ENCODE data around the gene BRAP. TPM values are rescaled to one million over a fixed set of nuclear protein-coding genes. Genes with fewer than 3 reads are reported as not detected.
"Not testable (repeated sequence)": the region's sequence is repeated elsewhere in the genome, so short reads cannot be mapped to it uniquely, and the experiment has no call there.

BRAP gene
- total RNA-seq, 1 donor from 2014 or later = 18.9 TPM

DNA sequence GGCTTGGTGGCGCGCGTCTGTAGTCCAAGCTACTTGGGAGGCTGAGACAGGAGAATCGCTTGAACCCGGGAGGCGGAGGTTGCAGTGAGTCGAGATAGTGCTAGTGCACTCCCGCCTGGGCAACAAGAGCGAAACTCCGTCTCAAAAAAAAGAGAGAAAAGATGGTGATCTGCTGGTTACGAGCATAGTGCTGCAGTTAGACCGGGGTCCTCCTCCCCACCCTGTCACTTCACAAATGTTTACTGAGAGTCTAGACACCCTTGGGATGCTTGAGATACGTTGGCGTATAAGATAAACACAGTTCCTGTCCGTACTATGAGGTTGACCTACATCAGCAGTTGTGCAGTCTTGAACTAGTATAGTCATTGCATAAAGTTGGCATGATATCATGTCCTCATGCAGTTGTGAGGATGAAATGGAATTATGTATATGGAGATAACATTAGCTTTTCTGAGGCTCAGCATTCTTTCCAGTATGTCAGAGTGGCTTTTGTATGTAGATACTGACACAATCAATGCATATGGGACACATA is 884 bp upstream of the BRAP start:
- no peak for DNase-seq (ENCODE audit: extremely low spot score, unreplicated experiment)
- H3K36me3 Mint-ChIP-seq (ENCODE audit: unreplicated experiment) = peaks cover 14% of the 10 kb centered on the region

DNA sequence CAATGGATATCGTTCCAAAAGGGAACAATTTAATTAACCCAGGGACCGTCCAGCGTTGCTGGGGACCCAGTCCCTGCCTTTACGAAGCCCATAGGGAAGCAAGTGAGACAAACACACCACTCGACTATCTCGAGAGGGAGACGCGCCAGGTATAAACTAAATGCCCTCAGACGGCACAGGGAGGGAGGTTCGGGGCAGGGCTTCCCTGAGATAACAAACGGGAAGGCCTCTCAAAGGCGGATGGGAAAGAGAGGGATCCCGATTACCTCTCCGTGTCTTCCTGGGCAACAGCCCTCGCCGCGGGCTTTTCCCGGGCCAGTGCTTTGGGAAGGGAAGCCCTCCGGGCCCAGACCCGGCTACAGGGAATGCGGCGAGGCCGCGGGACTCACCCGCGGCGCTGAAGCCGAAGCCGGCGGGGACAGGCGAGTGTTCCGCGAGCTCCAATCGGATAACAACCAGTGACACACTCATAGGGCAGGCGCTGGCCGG is 390 bp downstream of the BRAP start:
- Mint-ChIP-seq H3K9me3 (ENCODE audit: unreplicated experiment) (no peaks in the 10 kb centered on the region), H3K27ac (ENCODE audit: unreplicated experiment) (peak overlapping the region; percentile 91), H3K4me3 (ENCODE audit: unreplicated experiment) (peak overlapping the region; percentile 95), H3K36me3 (ENCODE audit: unreplicated experiment) (peaks cover 17% of the 10 kb centered on the region), H3K4me1 (ENCODE audit: unreplicated experiment) (peaks cover 31% of the 10 kb centered on the region), H3K27me3 (ENCODE audit: unreplicated experiment) (no peaks in the 10 kb centered on the region)
- TF ChIP-seq, protein P1, sequence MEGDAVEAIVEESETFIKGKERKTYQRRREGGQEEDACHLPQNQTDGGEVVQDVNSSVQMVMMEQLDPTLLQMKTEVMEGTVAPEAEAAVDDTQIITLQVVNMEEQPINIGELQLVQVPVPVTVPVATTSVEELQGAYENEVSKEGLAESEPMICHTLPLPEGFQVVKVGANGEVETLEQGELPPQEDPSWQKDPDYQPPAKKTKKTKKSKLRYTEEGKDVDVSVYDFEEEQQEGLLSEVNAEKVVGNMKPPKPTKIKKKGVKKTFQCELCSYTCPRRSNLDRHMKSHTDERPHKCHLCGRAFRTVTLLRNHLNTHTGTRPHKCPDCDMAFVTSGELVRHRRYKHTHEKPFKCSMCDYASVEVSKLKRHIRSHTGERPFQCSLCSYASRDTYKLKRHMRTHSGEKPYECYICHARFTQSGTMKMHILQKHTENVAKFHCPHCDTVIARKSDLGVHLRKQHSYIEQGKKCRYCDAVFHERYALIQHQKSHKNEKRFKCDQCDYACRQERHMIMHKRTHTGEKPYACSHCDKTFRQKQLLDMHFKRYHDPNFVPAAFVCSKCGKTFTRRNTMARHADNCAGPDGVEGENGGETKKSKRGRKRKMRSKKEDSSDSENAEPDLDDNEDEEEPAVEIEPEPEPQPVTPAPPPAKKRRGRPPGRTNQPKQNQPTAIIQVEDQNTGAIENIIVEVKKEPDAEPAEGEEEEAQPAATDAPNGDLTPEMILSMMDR (IDR thresholded peaks at IDR 0.05) = no peak
- DNase-seq (ENCODE audit: extremely low spot score, unreplicated experiment) = no peak

More for the DNA sequence above, 884 bp upstream of the BRAP start:
- Mint-ChIP-seq H3K27me3 (ENCODE audit: unreplicated experiment) (no peaks in the 10 kb centered on the region), H3K4me1 (ENCODE audit: unreplicated experiment) (peaks cover 31% of the 10 kb centered on the region), H3K9me3 (ENCODE audit: unreplicated experiment) (no peaks in the 10 kb centered on the region), H3K4me3 (ENCODE audit: unreplicated experiment) (peak overlapping the region; percentile 95), H3K27ac (ENCODE audit: unreplicated experiment) (peak overlapping the region; percentile 91)
- TF ChIP-seq, protein P1 (IDR thresholded peaks at IDR 0.05) = no peak

DNA sequence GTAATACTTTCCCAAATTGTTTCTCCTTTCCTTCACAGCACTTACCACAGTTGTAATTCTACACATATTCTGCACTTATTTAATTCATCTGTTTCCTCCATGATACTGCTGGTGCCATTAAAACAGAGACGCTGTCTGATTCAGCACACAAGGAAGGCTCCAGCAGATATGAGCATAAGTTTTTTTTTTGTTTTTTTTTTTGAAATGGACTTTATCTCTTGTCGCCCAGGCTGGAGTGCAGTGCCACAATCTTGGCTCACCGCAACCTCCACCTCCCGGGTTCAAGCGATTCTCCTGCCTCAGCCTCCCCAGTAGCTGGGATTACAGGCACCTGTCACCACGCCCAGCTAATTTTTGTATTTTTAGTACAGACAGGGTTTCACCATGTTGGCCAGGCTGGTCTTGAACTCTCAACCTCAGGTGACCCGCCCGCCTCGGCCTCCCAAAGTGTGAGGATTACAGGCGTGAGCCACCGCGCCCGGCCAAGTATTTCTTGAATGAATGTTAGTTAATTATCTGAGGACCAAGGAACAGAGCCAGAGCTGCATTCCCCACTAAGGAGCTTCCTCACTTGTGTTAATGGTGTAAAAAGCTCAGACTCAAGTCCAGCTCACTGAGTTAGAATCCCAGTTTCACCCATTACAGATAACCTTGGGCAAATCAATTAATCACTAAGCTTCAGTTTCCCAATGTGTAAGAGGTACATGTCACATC is 1.1 kb downstream of the BRAP start:
- H3K4me1 Mint-ChIP-seq (ENCODE audit: unreplicated experiment) = peaks cover 31% of the 10 kb centered on the region
- H3K9me3 Mint-ChIP-seq (ENCODE audit: unreplicated experiment); H3K27me3 Mint-ChIP-seq (ENCODE audit: unreplicated experiment); DNase-seq (ENCODE audit: extremely low spot score, unreplicated experiment): not testable (repeated sequence)
- H3K27ac Mint-ChIP-seq (ENCODE audit: unreplicated experiment) = peak overlapping the region; percentile 91
- H3K36me3 Mint-ChIP-seq (ENCODE audit: unreplicated experiment) = peaks cover 17% of the 10 kb centered on the region
- H3K4me3 Mint-ChIP-seq (ENCODE audit: unreplicated experiment) = peak overlapping the region; percentile 95

DNA sequence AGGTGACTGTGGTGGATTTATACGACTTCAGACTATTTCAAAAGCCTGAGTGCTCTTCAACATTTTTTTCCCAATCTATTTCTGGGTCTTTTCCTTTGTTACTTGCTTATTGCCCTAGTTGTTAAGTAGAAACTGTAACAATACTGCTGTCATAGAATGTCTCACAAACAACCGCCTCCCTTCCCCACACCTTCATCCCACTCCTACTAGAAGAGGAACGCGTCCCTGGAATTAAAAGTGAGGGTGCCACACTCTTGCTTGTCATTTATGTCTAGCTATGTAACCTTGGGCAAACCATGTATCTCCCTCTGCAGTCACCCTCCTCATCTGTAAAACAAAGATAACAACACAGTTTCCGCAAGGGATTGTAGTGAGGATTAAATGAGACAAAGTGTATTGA is 8.6 kb downstream of the BRAP start:
- Mint-ChIP-seq H3K27ac (ENCODE audit: unreplicated experiment) (no peak overlapping the region), H3K9me3 (ENCODE audit: unreplicated experiment) (no peaks in the 10 kb centered on the region), H3K27me3 (ENCODE audit: unreplicated experiment) (no peaks in the 10 kb centered on the region), H3K36me3 (ENCODE audit: unreplicated experiment) (peaks cover 24% of the 10 kb centered on the region), H3K4me3 (ENCODE audit: unreplicated experiment) (no peak overlapping the region), H3K4me1 (ENCODE audit: unreplicated experiment) (no peaks in the 10 kb centered on the region)
- TF ChIP-seq, protein P1 (IDR thresholded peaks at IDR 0.05) = no peak
- no peak for DNase-seq (ENCODE audit: extremely low spot score, unreplicated experiment)

DNA sequence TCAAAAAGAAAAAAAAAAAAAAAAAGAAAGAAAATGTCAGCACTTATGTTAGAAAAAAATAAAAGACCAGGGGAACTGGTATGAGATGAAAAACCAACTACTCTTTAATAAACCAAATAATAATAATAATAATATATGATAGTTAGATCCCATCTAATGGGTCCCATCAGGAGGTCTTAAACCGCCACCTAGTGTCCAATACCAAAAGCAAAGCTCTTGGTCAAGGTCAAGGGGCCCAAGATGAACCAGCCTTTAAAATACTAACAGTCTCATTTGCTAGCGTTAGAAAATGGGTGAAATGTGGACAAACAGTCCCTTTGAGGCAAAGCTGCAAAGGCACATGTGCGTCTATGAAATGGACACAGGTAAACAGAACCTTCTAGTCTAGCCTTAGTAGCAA is 12.3 kb downstream of the BRAP start:
- Mint-ChIP-seq H3K36me3 (ENCODE audit: unreplicated experiment) (peaks cover 14% of the 10 kb centered on the region), H3K27me3 (ENCODE audit: unreplicated experiment) (no peaks in the 10 kb centered on the region), H3K4me1 (ENCODE audit: unreplicated experiment) (no peaks in the 10 kb centered on the region), H3K27ac (ENCODE audit: unreplicated experiment) (no peak overlapping the region), H3K9me3 (ENCODE audit: unreplicated experiment) (no peaks in the 10 kb centered on the region), H3K4me3 (ENCODE audit: unreplicated experiment) (no peak overlapping the region)
- DNase-seq (ENCODE audit: extremely low spot score, unreplicated experiment) = no peak
- TF ChIP-seq, protein P1 (IDR thresholded peaks at IDR 0.05) = peak; percentile 58

Measured in osteocyte (in vitro differentiated cells).